ENCODE measurements around the gene FAM149B1. TPM values are rescaled to one million over a fixed set of nuclear protein-coding genes. Genes with fewer than 3 reads are reported as not detected.

The FAM149B1 gene
- total and polyA plus RNA-seq, 2 donors, result 15.2 to 29.5 TPM

DNA sequence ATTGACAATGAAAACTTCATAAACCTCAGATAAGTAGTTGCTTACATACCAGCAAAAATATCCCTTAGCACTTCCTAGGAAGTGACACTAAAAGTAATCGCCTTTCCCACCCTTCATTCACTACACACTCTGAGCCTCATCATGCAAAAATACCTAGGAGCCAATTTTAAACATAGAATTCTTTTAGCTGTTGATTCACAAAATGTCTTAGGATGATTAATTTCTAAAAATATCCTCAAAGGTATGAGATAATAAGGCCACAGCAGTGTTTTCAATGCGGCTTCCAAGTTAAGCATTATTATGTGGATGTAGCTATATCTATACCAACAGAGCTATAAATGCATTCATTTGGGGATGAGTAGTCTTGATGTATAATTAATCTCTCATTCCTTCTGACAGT, 66.0 kb downstream of the FAM149B1 start:
- Histone ChIP-seq H3K4me1 (ENCODE audit: control insufficient read depth in 2 of 2, insufficient read depth in 2 of 2, low read length in 2 of 2) (no peaks in the 10 kb centered on the region), H3K27ac (ENCODE audit: low read depth in 1 of 2, low read length in 1 of 2) (no peak overlapping the region), H3K36me3 (ENCODE audit: control insufficient read depth in 2 of 2, insufficient read depth in 2 of 2, low read length in 1 of 2) (peaks cover 29 to 62% of the 10 kb centered on the region in 2 donors), H3K27me3 (ENCODE audit: control insufficient read depth in 2 of 2, insufficient read depth in 1 of 2, low read length in 1 of 2) (no peaks in the 10 kb centered on the region), H3K4me3 (ENCODE audit: low read length in 2 of 2) (no peak overlapping the region), H3K9me3 (ENCODE audit: control insufficient read depth in 2 of 2, insufficient read depth in 1 of 2, low read length in 1 of 2) (no peaks in the 10 kb centered on the region)
- WGBS, result 98% methylated on average over 2 of the region's 2 CpGs
- DNase-seq (ENCODE audit: low read depth in 6 of 9, low spot score in 9 of 9), result no peak

DNA sequence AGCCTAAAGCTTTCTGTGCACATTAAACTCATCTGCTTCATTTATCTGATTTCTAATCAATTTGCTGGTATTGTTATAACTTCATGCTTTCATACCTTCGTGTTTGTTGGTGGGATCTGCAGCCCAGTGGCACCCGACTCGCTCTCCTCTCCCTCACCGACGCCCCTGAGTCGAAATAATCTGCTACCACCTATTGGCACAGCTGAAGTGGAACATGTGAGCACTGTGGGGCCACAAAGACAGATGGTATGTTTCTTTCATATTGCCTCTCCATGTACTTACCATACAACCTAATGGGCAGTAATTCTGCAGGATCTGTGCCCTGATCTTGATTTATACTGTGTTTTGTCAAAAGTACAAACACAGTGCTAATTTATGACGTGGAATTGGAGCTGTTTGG, 66.8 kb downstream of the FAM149B1 start:
- Histone ChIP-seq H3K27me3 (ENCODE audit: control insufficient read depth in 2 of 2, insufficient read depth in 1 of 2, low read length in 1 of 2) (no peaks in the 10 kb centered on the region), H3K27ac (ENCODE audit: low read depth in 1 of 2, low read length in 1 of 2) (no peak overlapping the region), H3K4me3 (ENCODE audit: low read length in 2 of 2) (no peak overlapping the region), H3K4me1 (ENCODE audit: control insufficient read depth in 2 of 2, insufficient read depth in 2 of 2, low read length in 2 of 2) (no peaks in the 10 kb centered on the region), H3K36me3 (ENCODE audit: control insufficient read depth in 2 of 2, insufficient read depth in 2 of 2, low read length in 1 of 2) (peaks cover 33 to 68% of the 10 kb centered on the region in 2 donors), H3K9me3 (ENCODE audit: control insufficient read depth in 2 of 2, insufficient read depth in 1 of 2, low read length in 1 of 2) (no peaks in the 10 kb centered on the region)
- DNase-seq (ENCODE audit: low read depth in 6 of 9, low spot score in 9 of 9), result no peak
- WGBS, result 98% methylated on average over 7 of the region's 7 CpGs

DNA sequence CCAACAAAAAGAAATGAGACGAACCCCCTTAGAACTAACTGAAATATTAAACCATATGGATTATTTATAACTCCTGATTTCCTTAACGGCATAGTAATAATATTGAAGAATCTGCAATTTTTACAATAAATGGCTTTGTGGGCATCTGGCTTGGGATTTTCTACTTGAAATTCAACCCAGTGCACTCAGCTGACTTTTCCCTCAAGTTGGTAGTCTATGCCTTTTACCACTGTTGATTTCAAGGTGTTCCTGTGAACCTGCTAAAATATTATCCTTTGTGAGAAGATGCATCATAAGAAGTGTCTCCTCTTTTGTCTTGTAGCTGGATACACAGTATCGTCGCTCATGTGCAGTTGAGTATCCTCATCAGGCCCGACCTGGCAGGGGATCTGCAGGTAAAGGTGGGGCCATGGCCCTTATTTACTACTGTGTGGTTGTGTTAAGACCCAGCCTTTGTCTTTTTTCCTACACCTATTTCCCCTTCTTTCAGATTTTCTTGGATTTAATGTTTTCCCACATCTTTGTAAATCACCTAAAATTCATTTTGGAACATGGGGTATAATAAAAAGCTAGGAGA, 71.2 kb downstream of the FAM149B1 start:
- Histone ChIP-seq H3K9me3 (ENCODE audit: control insufficient read depth in 2 of 2, insufficient read depth in 1 of 2, low read length in 1 of 2) (no peaks in the 10 kb centered on the region), H3K4me3 (ENCODE audit: low read length in 2 of 2) (no peak overlapping the region), H3K4me1 (ENCODE audit: control insufficient read depth in 2 of 2, insufficient read depth in 2 of 2, low read length in 2 of 2) (peaks cover 0 to 2% of the 10 kb centered on the region in 2 donors), H3K27ac (ENCODE audit: low read depth in 1 of 2, low read length in 1 of 2) (no peak overlapping the region), H3K27me3 (ENCODE audit: control insufficient read depth in 2 of 2, insufficient read depth in 1 of 2, low read length in 1 of 2) (no peaks in the 10 kb centered on the region), H3K36me3 (ENCODE audit: control insufficient read depth in 2 of 2, insufficient read depth in 2 of 2, low read length in 1 of 2) (peaks cover 48 to 82% of the 10 kb centered on the region in 2 donors)
- DNase-seq (ENCODE audit: low read depth in 6 of 9, low spot score in 9 of 9), result no peak
- 97% methylated on average over 5 of the region's 5 CpGs for WGBS

DNA sequence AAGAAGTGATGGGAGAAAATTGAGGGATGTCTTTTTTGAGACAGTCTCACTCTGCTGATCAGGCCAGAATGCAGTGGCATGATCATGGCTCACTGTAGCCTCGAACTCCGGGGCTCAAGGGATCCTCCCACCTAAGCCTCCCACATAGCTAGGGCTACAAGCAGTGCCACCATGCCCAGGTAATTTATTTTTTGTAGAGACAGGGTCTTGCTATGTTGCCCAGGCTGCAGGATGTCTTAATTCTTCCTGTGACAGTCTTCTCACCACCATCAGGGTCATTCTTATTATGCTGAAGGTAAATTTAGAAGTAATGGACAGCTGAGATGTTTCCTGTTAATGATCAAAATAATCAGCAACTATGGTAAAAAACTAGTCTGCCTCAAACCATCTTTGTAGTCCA, 72.0 kb downstream of the FAM149B1 start:
- Histone ChIP-seq H3K36me3 (ENCODE audit: control insufficient read depth in 2 of 2, insufficient read depth in 2 of 2, low read length in 1 of 2) (peaks cover 42 to 86% of the 10 kb centered on the region in 2 donors), H3K27me3 (ENCODE audit: control insufficient read depth in 2 of 2, insufficient read depth in 1 of 2, low read length in 1 of 2) (no peaks in the 10 kb centered on the region), H3K9me3 (ENCODE audit: control insufficient read depth in 2 of 2, insufficient read depth in 1 of 2, low read length in 1 of 2) (no peaks in the 10 kb centered on the region), H3K4me3 (ENCODE audit: low read length in 2 of 2) (no peak overlapping the region), H3K27ac (ENCODE audit: low read depth in 1 of 2, low read length in 1 of 2) (no peak overlapping the region), H3K4me1 (ENCODE audit: control insufficient read depth in 2 of 2, insufficient read depth in 2 of 2, low read length in 2 of 2) (peaks cover 3 to 8% of the 10 kb centered on the region in 2 donors)
- WGBS, result 97% methylated on average over 2 of the region's 2 CpGs
- DNase-seq (ENCODE audit: low read depth in 6 of 9, low spot score in 9 of 9), result no peak

DNA sequence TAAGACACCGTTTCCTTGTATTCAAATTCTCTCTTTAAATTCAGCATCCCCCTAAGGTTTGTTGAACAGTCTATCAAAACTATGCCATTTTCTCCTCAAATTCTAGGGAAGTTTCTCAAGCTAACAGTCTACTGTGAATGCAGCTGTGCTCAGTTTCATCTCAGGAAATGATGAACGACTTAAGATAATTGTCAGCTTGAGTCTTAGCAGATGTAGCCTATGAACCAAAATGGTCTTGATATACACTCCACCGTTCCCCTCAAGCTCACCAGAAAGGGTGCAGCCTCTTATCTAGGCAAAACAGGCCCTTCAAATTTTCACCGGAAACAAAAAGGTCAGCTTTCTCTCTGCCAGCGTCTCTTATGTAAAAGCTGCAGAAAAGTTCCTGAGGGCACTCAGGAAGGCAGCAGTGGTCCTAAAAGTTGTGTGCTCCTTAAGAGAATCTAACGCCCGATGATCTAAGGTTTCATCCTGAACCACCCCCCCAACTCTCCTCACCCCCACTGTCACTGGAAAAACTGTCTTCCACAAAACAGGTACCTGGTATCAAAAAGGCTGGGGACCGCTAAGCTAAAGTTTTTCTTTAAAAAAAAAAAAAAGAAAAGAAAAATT, 77.1 kb downstream of the FAM149B1 start:
- Histone ChIP-seq H3K9me3 (ENCODE audit: control insufficient read depth in 2 of 2, insufficient read depth in 1 of 2, low read length in 1 of 2) (no peaks in the 10 kb centered on the region), H3K27ac (ENCODE audit: low read depth in 1 of 2, low read length in 1 of 2) (peak overlapping the region; percentile 33 to 36), H3K27me3 (ENCODE audit: control insufficient read depth in 2 of 2, insufficient read depth in 1 of 2, low read length in 1 of 2) (no peaks in the 10 kb centered on the region), H3K4me3 (ENCODE audit: low read length in 2 of 2) (peak overlapping the region; percentile 6 to 80), H3K36me3 (ENCODE audit: control insufficient read depth in 2 of 2, insufficient read depth in 2 of 2, low read length in 1 of 2) (peaks cover 22 to 58% of the 10 kb centered on the region in 2 donors), H3K4me1 (ENCODE audit: control insufficient read depth in 2 of 2, insufficient read depth in 2 of 2, low read length in 2 of 2) (peaks cover 15 to 22% of the 10 kb centered on the region in 2 donors)
- peak in 2 of 9 donors; percentile 26 to 51 for DNase-seq (ENCODE audit: low read depth in 6 of 9, low spot score in 9 of 9)
- 33% methylated on average over 8 of the region's 8 CpGs for WGBS

DNA sequence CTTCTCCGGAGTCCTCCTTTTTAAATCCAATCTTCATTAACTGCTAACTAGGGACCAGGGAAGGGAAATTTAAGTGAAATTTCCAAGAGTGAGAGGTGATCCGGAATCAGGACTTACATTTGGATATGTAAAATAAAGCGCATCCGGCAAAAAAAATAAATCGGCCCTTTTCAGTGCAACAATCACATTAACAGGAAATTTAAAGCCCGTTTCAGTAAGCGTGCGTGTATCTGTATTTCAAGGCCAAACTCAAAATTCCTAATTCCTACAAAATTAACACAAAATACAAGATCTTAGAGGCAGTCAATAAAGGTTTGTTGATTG, 78.4 kb downstream of the FAM149B1 start:
- no peak for DNase-seq (ENCODE audit: low read depth in 6 of 9, low spot score in 9 of 9)
- peaks cover 15 to 54% of the 10 kb centered on the region in 2 donors for H3K36me3 ChIP-seq (ENCODE audit: control insufficient read depth in 2 of 2, insufficient read depth in 2 of 2, low read length in 1 of 2)

DNA sequence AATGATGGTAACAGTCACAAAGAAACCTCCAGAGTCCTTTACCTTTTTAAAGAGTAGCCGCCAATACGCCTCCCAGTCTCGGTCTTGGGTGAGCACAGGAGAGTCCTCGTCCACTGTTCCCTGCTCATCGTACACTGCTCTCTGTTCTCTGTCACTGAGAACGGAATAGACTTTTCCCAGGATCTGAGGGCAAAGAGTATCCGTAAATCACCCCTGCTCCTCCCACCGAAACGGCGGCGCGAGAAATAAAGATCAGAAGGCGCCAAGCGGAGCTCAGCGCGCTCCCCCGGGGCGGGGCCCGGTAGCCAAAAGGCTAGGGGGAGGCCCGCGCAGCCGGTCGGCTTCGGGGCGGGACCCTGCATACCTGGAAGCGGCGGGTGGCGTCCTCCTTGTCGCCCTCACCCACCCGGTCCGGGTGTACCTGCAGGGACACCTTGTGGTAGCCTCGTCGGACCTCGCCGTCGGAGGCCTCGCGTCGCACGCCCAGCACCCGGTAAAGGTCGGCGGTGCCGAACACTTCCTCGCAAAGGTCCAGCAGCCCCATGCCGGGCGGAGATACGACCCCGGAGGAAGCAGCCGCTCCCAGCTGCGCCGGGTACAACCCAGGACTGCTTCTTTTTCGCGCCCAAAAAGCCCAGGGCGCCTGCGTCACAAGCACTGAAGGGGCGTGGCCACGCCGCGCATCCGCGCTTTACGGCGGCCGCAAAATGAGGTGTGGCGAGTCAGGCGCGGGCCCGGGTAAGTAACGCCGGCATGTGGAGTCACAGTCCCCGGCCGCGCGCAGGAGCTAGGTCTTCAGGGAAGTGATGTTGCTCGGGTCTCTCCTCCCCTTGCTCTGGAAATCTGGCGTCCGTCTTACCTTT, 79.0 kb downstream of the FAM149B1 start, which contains the start of gene DNAJC9:
Gene DNAJC9, minus strand, starts transcription at position 610 of the 863 bp plus-strand sequence. Its CDS starts 66 bp downstream, at position 544.
- under 1% methylated on average over 78 of the region's 78 CpGs for WGBS
- Histone ChIP-seq H3K27me3 (ENCODE audit: control insufficient read depth in 2 of 2, insufficient read depth in 1 of 2, low read length in 1 of 2) (no peaks in the 10 kb centered on the region), H3K4me1 (ENCODE audit: control insufficient read depth in 2 of 2, insufficient read depth in 2 of 2, low read length in 2 of 2) (peaks cover 19 to 33% of the 10 kb centered on the region in 2 donors), H3K9me3 (ENCODE audit: control insufficient read depth in 2 of 2, insufficient read depth in 1 of 2, low read length in 1 of 2) (no peaks in the 10 kb centered on the region), H3K36me3 (ENCODE audit: control insufficient read depth in 2 of 2, insufficient read depth in 2 of 2, low read length in 1 of 2) (peaks cover 14 to 49% of the 10 kb centered on the region in 2 donors), H3K4me3 (ENCODE audit: low read length in 2 of 2) (peak within 1 kb of the TSS; percentile 77 to 80), H3K27ac (ENCODE audit: low read depth in 1 of 2, low read length in 1 of 2) (peak within 1 kb of the TSS; percentile 93 to 94)
- DNase-seq (ENCODE audit: low read depth in 6 of 9, low spot score in 9 of 9), result peak; percentile 78 to 98 (median 93)

More for the DNA sequence above, 78.4 kb downstream of the FAM149B1 start:
- H3K27me3 ChIP-seq (ENCODE audit: control insufficient read depth in 2 of 2, insufficient read depth in 1 of 2, low read length in 1 of 2), result no peaks in the 10 kb centered on the region
- peak overlapping the region; percentile 77 to 80 for H3K4me3 ChIP-seq (ENCODE audit: low read length in 2 of 2)
- H3K9me3 ChIP-seq (ENCODE audit: control insufficient read depth in 2 of 2, insufficient read depth in 1 of 2, low read length in 1 of 2), result no peaks in the 10 kb centered on the region
- peak overlapping the region; percentile 93 to 94 for H3K27ac ChIP-seq (ENCODE audit: low read depth in 1 of 2, low read length in 1 of 2)
- 7% methylated on average over 8 of the region's 8 CpGs for WGBS
- H3K4me1 ChIP-seq (ENCODE audit: control insufficient read depth in 2 of 2, insufficient read depth in 2 of 2, low read length in 2 of 2), result peaks cover 15 to 27% of the 10 kb centered on the region in 2 donors

DNA sequence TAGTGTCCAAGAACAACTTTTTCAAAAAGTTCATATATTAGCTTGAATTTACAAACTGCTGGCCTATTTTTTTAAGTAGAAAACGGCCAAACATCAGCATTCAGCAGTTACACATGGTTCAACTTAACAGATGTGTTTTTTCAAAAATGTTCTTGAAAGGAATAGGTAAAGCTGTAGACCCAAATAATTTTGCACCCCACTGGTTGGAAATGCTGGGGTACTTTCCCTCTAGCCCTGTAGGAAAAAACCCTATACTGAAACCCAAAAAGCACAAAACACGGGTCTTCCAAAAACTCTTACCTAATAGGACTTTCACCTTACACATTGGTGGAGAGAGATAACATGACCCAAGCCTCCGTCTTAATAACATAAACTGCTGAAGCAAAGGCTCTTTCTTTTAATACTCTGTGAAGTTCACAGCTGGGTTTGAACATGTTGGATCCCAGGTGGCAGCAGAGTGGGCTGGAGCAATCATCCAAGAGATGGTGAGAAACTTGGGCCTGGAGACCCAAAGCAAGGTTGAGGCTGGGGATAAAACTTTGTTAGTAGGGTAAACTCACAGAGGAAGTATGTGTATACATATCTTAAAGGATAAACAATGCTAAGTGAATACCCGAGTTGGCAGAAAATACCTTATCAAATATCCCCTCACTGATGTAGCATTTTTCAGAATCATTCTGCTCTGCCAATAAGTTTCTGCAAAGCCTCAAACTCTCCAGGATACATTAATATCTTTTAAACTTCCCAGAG, 79.8 kb downstream of the FAM149B1 start:
- no peak for DNase-seq (ENCODE audit: low read depth in 6 of 9, low spot score in 9 of 9)
- H3K4me3 ChIP-seq (ENCODE audit: low read length in 2 of 2), result peak overlapping the region; percentile 77 to 80
- WGBS, result 64% methylated on average over 4 of the region's 4 CpGs
- H3K9me3 ChIP-seq (ENCODE audit: control insufficient read depth in 2 of 2, insufficient read depth in 1 of 2, low read length in 1 of 2), result no peaks in the 10 kb centered on the region
- no peaks in the 10 kb centered on the region for H3K27me3 ChIP-seq (ENCODE audit: control insufficient read depth in 2 of 2, insufficient read depth in 1 of 2, low read length in 1 of 2)
- peaks cover 19 to 33% of the 10 kb centered on the region in 2 donors for H3K4me1 ChIP-seq (ENCODE audit: control insufficient read depth in 2 of 2, insufficient read depth in 2 of 2, low read length in 2 of 2)
- H3K36me3 ChIP-seq (ENCODE audit: control insufficient read depth in 2 of 2, insufficient read depth in 2 of 2, low read length in 1 of 2), result peaks cover 14 to 43% of the 10 kb centered on the region in 2 donors
- peak overlapping the region; percentile 93 to 94 for H3K27ac ChIP-seq (ENCODE audit: low read depth in 1 of 2, low read length in 1 of 2)
